NCI-H1930 (cell line): ENCODE results near the gene AGAP2.
A peak's percentile ranks its signal among the peaks of the same experiment; 100 is the strongest.

Experiments used
- DNase-seq, 2 experiments: peaks; one replicate each; lab custom pipeline; 2025; lab: John Stamatoyannopoulos, UW

AGAP2 gene

GRCh38 chr12:57767305-57767698 is 28.8 kb upstream of the AGAP2 start:
- no peak for DNase-seq

GRCh38 chr12:57766464-57767304 is 28.1 kb upstream of the AGAP2 start, which contains the start of gene CYP27B1:
TSS of gene CYP27B1 (minus strand) at chr12:57767078. CDS start at chr12:57767041, 37 bp downstream.
- DNase-seq = no peak

GRCh38 chr12:57765698-57766463 is 27.3 kb upstream of the AGAP2 start:
- no peak for DNase-seq

GRCh38 chr12:57765003-57765697 is 26.6 kb upstream of the AGAP2 start:
- DNase-seq = no peak

GRCh38 chr12:57764662-57765002 is 26.1 kb upstream of the AGAP2 start:
- DNase-seq = no peak

- DNase-seq = no peak
Observed at GRCh38 chr12:57763881-57764661, 25.5 kb upstream of the AGAP2 start.

GRCh38 chr12:57762463-57762862 is 23.9 kb upstream of the AGAP2 start:
- no peak for DNase-seq

- no peak for DNase-seq
Observed at GRCh38 chr12:57761391-57761998, 23.0 kb upstream of the AGAP2 start.

- DNase-seq = no peak
Observed at GRCh38 chr12:57760347-57760982, 21.9 kb upstream of the AGAP2 start.

- DNase-seq = peak; percentile 20
Observed at GRCh38 chr12:57759360-57759980, 20.9 kb upstream of the AGAP2 start.

GRCh38 chr12:57758552-57759359 is 20.2 kb upstream of the AGAP2 start:
- no peak for DNase-seq

- DNase-seq = no peak
Observed at GRCh38 chr12:57757771-57758170, 19.2 kb upstream of the AGAP2 start.

- no peak for DNase-seq
Observed at GRCh38 chr12:57756406-57757341, 18.1 kb upstream of the AGAP2 start.

- DNase-seq = no peak
Observed at GRCh38 chr12:57755454-57756372, 17.2 kb upstream of the AGAP2 start.

- no peak for DNase-seq
Observed at GRCh38 chr12:57755194-57755453, 16.6 kb upstream of the AGAP2 start.

GRCh38 chr12:57754411-57755193 is 16.1 kb upstream of the AGAP2 start, which contains the start of gene MARCHF9:
TSS of gene MARCHF9 (plus strand) at chr12:57755103. CDS start at chr12:57755529, 426 bp downstream.
- DNase-seq = peak; percentile 65 to 76
